LNCaP clone FGC (cell line): ENCODE results near the gene BDKRB1.
A peak's percentile ranks its signal among the peaks of the same experiment; 100 is the strongest.

ENCODE experiments used
- DNase-seq: peaks from one replicate; pipeline ENCODE4 v3.0.0-alpha.2; 2011; ENCODE audit warnings: low read depth
- H3K4me3 ChIP-seq: 2 replicates; pipeline ENCODE4 v1.5.1; 2011; ENCODE audit warnings: mild to moderate bottlenecking, low read depth, low read length, control low read depth
- CTCF ChIP-seq: IDR thresholded peaks from 2 replicates; pipeline ENCODE4 v1.5.1; 2012; ENCODE audit warnings: mild to moderate bottlenecking; ENCODE audit not compliant: control insufficient read depth, insufficient read depth; ENCODE audit errors: extremely low read depth

BDKRB1 gene

GRCh38 chr14:96257900-96258299, 1.9 kb downstream of the BDKRB1 start:
- TF ChIP-seq CTCF, result no peak
- H3K4me3 ChIP-seq, result no peak overlapping the region
- DNase-seq, result no peak

- H3K4me3 ChIP-seq, result no peak overlapping the region
- no peak for TF ChIP-seq CTCF
- DNase-seq, result no peak
Observed at GRCh38 chr14:96260341-96260821, 4.4 kb downstream of the BDKRB1 start.

GRCh38 chr14:96261053-96261452, 5.0 kb downstream of the BDKRB1 start:
- no peak for TF ChIP-seq CTCF
- DNase-seq, result no peak
- no peak overlapping the region for H3K4me3 ChIP-seq

GRCh38 chr14:96261772-96262655, 6.0 kb downstream of the BDKRB1 start:
- no peak overlapping the region for H3K4me3 ChIP-seq
- no peak for DNase-seq
- no peak for TF ChIP-seq CTCF

- no peak for TF ChIP-seq CTCF
- peak; percentile 87 for DNase-seq
- no peak overlapping the region for H3K4me3 ChIP-seq
Observed at GRCh38 chr14:96263347-96264199, 7.6 kb downstream of the BDKRB1 start.

- no peak for DNase-seq
- no peak overlapping the region for H3K4me3 ChIP-seq
- no peak for TF ChIP-seq CTCF
Observed at GRCh38 chr14:96264200-96264553, 8.2 kb downstream of the BDKRB1 start.
